ENCODE results near the gene SUPT4H1.
"Not testable (repeated sequence)": the region's sequence is repeated elsewhere in the genome, so short reads cannot be mapped to it uniquely, and the experiment has no call there.

Gene SUPT4H1

DNA sequence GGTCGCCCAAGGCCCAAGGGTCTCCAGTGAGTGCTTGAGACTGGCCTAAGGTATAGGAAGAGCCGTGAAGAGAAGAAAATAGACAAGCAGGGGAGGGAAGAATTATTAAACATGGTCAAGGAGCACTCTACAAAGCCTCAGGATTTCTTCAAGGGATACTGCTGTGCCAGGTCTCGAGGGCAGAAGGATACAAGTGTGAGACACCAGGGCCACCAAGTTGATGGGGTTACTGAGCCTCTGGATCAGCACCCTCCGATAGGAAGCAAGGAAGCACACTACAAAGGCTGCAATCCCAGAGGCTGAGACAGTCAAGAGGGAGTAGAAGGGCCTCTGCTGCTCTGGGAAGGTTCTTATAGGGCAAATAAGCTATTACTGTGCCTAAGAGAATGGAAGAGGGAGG lies 6.5 kb downstream of the SUPT4H1 start:
- DNase-seq (ENCODE audit: low read depth): no peak
- TF ChIP-seq, protein P1, sequence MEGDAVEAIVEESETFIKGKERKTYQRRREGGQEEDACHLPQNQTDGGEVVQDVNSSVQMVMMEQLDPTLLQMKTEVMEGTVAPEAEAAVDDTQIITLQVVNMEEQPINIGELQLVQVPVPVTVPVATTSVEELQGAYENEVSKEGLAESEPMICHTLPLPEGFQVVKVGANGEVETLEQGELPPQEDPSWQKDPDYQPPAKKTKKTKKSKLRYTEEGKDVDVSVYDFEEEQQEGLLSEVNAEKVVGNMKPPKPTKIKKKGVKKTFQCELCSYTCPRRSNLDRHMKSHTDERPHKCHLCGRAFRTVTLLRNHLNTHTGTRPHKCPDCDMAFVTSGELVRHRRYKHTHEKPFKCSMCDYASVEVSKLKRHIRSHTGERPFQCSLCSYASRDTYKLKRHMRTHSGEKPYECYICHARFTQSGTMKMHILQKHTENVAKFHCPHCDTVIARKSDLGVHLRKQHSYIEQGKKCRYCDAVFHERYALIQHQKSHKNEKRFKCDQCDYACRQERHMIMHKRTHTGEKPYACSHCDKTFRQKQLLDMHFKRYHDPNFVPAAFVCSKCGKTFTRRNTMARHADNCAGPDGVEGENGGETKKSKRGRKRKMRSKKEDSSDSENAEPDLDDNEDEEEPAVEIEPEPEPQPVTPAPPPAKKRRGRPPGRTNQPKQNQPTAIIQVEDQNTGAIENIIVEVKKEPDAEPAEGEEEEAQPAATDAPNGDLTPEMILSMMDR (IDR thresholded peaks at IDR 0.05; ENCODE audit: low read length, missing control alignments): no peak
- H3K4me3 ChIP-seq (replicated peaks; ENCODE audit: low read depth, low read length): no peak overlapping the region

DNA sequence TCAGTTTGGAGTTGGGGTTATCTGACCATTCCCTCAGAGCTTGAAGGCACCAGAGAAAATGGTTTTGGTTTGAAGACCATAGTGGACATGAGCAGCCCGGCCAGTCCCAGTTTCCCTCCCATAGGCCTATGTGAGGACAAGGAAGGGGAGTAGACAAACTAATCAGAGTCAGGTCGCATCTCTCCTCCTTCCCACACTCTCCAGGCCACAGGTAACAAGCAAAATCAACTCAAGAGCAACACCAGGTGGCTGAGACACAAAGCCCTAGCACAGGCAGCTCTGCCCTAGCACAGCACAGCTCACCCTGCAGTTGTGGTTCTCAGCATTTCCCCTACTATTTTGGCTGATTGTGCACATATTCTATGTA lies 7.2 kb downstream of the SUPT4H1 start:
- DNase-seq (ENCODE audit: low read depth): no peak

DNA sequence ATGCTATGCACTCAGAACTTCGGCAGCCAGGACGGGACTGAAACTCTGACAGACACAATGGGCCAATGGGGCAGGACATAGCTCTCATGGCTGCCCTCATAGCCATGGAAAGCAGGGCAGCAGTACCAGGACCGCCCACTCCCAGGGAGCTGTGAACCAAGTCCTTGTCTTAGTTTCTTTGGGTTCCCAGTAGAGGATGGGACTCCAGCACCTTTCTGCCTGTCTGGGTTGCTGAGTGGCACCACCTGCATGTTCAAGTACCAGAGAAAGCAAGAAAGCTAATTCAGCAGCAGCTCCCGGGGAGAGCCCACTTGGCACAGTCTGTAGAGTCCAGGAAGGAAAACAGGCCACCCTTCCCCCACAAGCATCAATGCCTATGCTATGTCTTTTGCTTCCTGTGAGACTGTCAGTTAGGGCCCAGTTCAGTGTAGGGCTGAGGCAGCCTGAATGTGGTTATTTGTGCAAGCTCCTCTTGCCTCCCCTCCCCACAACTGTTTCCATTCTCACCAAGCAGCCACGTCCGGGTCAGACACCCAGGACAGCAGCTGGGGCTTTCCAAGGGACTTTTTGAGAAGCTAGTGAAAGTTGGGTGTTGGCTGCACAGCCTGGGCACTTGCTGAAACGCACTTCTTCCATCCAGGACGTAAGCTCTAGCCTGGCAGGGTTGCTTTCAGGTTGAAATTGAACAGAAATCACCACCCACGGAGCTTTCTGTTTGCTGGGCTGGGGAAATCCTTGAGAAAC lies 7.8 kb downstream of the SUPT4H1 start:
- TF ChIP-seq, protein P1 (IDR thresholded peaks at IDR 0.05; ENCODE audit: low read length, missing control alignments): no peak
- H3K4me3 ChIP-seq (replicated peaks; ENCODE audit: low read depth, low read length): no peak overlapping the region
- DNase-seq (ENCODE audit: low read depth): peak; percentile 29

More for the DNA sequence above, 7.2 kb downstream of the SUPT4H1 start:
- H3K4me3 ChIP-seq (replicated peaks; ENCODE audit: low read depth, low read length): no peak overlapping the region
- TF ChIP-seq, protein P1 (IDR thresholded peaks at IDR 0.05; ENCODE audit: low read length, missing control alignments): no peak

DNA sequence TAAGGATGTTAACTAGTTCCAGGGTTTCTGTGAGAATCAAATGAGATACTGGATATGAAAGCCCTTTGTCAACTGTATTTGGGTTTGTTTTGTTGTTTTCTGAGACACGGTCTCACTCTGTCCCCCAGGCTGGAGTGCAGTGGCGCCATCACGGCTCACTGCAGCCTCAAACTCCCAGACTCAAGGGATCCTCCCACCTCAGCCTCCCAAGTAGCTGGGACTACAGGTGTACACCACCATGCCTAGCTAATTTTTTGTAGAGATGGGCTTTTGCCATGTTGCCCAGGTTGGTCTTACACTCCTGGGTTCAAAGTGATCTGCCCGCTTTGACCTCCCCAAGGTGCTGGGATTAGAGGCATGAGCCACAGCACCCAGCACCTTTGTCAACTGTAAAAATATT lies 8.9 kb downstream of the SUPT4H1 start:
- no peak for DNase-seq (ENCODE audit: low read depth)
- H3K4me3 ChIP-seq (replicated peaks; ENCODE audit: low read depth, low read length): no peak overlapping the region
- TF ChIP-seq, protein P1 (IDR thresholded peaks at IDR 0.05; ENCODE audit: low read length, missing control alignments): no peak

DNA sequence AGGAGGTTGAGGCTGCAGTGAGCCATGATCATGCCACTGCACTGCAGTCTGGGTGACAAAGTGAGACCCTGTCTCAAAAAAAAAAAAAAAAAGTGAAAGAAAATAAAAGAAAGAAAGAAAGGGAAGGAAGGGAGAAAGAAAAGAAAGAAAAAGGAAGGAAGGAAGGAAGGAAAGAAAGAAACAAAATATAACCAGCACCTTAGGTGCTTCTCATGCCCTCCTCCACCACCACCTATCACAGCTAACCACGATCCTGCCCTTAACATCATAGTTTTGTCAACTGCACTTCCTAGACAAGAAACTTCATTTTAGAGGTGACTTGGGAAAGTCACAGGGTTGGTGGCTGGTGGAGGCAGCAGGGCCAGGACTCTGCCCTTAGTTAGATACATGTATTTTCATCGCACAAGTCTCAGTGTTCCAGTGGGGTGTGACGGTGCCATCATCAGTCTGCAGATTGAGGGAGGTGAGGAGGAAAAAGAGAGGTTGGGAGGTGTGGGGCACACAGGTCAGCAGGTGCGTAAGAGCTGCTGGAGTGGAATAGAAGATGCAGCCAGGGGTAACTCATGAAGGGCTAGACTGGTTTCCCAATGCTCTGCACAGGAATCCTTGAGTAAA lies 10.0 kb downstream of the SUPT4H1 start:
- no peak for DNase-seq (ENCODE audit: low read depth)
- H3K4me3 ChIP-seq (replicated peaks; ENCODE audit: low read depth, low read length): no peak overlapping the region
- TF ChIP-seq, protein P1 (IDR thresholded peaks at IDR 0.05; ENCODE audit: low read length, missing control alignments): no peak

DNA sequence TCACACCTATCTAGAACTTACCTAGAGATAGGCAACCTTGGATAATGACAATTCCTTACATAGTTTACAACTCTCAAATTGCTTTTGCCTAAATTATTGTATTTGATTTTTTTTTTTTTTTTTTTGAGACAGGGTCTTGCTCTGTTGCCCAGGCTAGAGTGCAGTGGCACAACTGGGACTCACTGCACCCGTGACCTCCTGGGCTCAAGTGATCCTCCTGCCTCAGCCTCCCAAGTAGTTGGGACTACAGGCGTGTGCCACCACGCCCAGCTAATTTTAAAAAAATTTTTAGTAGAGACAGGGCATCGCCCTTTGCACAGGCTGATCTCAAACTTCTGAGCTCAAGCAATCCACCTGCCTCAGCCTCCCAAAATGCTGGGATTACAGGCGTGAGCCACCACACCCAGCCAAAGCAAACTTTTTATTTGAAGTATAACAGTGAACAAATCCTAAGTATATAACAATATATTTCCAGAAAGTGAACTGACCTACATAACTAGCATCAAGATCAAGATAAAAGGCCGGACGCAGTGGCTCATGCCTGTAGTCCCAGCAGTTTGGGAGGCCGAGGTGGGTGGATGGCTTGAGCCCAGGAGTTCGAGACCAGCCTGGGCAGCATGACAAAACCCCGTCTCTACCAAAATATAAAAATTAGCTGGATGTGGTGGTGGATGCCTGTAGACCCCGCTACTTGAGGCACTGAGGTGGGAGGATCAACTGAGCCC lies 10.7 kb downstream of the SUPT4H1 start:
- not testable (repeated sequence) for DNase-seq (ENCODE audit: low read depth); H3K4me3 ChIP-seq (replicated peaks; ENCODE audit: low read depth, low read length)

DNA sequence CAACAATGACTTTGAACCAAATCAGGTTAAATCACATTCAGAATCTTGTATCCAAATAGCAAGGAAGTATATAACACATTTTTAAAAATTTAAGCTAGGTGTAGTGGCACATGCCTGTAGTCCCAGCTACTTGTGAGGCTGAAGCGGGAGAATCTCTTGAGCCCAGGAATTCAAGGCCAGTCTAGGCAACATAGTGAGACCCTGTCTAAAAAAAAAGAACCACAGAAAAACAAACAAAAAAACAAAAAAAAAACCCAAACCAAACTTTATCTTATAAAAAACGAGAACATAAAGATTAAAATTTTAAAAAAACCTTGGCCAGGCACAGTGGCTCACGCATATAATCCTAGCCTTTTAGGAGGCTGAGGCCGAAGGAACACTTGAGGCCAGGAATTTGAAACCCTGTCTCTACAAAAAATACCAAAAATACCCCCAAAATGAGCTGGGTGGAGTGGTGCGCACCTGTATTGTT lies 11.6 kb downstream of the SUPT4H1 start:
- H3K4me3 ChIP-seq (replicated peaks; ENCODE audit: low read depth, low read length): no peak overlapping the region
- DNase-seq (ENCODE audit: low read depth): no peak
- TF ChIP-seq, protein P1 (IDR thresholded peaks at IDR 0.05; ENCODE audit: low read length, missing control alignments): no peak
